Fibroblast of peridontal ligament (primary cell): Measurements from ENCODE around the gene PON1.

Source experiments
- DNase-seq: peaks from one replicate; pipeline ENCODE4 v3.0.0-alpha.2; 2010; ENCODE audit errors: extremely low read depth

Gene PON1

GRCh38 chr7:95317966-95318365, 6.4 kb downstream of the PON1 start:
- no peak for DNase-seq

DNA sequence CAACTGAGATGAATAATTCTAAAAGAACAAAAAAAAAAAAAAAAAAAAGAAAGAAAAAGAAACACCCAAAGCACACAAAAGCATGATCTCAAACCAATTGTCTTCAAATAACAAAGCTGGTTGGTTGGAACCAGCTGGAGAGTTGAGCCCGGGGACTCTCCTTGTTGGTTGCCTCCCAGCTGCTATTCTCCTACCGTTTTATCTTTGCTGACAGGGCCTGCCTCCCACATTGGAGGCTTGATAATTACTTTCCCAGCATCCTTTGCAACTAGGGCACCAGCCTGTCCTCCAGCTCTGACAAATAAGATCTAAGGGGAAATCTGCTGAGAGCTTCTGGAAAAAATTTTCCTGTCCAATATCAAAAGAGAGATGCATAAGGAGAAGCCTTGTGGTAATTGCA, 6.8 kb downstream of the PON1 start:
- DNase-seq, result no peak

- no peak for DNase-seq
These were observed 7.7 kb downstream of the PON1 start for GRCh38 chr7:95316588-95316987.

DNA sequence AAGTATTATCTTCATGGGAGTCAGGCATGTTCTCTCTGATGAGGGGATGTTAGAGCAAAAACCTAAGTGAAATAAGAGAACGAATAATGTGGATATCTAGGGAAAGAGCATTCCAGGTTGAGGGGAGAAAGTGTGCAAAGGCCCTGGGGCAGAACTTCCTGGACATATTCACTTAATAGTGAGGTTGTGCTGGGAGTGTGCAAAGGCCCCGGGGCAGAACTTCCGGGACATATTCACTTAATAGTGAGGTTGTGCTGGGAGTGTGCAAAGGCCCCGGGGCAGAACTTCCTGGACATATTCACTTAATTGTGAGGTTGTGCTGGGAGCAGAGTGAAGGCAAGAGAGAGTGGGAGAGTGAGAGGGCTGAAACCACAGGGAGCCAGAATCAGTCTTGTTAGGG, 11.8 kb downstream of the PON1 start:
- no peak for DNase-seq

- DNase-seq, result no peak
These were observed 12.9 kb downstream of the PON1 start for GRCh38 chr7:95311389-95311788.

DNA sequence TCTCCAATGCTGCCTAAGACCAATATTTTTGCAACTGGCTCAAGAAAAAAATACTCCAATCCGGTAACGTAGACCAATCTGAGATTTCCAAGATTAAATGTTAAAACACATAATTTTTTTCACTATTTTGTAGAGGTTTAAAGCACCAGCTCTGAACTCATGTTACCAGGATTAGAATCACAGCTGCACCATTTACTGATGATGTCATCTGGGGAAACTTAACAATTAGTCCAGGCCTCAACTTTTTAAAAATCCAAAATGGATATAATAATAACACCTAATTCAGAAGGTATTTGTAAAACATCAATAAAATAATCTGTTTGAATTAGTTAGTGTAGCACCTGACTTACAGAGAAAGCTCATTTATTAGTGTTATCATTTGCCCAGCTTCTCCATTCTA, 14.4 kb downstream of the PON1 start:
- DNase-seq, result no peak

DNA sequence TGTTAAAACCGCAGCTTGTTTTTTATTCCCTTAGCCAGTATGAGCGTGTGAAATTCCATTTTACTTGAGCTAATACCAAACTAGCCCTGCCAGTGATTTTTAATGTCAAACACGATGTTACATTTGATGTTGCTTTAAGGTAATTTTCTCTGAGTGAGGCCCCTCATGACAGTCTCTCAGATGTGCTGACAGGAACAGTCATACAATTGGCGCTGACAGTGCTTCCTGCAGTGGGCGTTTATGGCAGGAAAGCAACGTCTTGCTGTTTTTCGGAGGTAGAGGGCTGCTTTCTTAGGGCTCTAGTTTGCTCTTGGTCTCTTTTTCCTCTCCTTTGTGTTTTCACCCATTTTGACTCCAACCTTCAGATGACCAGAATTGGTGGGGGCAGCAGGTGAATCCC, 19.3 kb downstream of the PON1 start:
- DNase-seq, result no peak

- no peak for DNase-seq
These were observed 21.1 kb downstream of the PON1 start for GRCh38 chr7:95303013-95303905.

DNA sequence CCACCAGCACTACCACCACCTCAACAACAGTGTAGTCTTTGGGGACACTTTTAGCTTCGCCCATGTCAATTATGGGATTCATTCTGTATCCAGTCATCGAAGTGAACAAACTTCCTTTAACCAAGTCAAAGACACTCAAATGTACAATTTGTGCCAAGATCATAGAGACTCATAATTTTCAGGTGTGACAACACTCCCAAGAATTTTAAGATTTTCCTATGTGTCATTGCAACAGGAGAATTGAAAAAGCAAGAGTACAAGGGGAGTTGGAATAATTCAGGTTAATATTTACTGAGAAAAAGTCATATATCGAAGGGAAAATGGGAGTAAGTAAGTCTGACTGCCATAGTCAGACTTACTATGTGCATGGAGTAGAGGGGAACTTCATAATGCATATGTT, 26.2 kb downstream of the PON1 start:
- no peak for DNase-seq

DNA sequence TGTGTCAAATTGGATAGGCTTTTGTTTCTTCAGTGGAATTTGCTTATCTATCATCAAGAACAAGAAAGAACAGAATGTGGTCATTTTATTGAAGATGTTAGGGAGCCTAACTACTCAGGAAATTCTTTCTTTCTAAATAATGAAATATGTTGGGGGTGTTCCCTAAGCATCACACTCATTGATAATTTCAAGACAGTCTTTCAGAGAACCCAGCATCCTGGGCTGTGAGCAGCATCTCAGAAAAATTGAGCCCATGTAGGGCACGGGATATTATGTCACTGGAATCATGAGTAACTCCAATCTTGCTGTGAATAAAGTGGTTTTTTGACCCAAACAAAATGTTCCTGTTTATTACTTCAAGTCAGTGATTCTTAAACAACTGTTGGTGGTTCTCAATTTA, 27.3 kb downstream of the PON1 start:
- no peak for DNase-seq

- DNase-seq, result no peak
These were observed 27.9 kb downstream of the PON1 start for GRCh38 chr7:95296456-95296855.

DNA sequence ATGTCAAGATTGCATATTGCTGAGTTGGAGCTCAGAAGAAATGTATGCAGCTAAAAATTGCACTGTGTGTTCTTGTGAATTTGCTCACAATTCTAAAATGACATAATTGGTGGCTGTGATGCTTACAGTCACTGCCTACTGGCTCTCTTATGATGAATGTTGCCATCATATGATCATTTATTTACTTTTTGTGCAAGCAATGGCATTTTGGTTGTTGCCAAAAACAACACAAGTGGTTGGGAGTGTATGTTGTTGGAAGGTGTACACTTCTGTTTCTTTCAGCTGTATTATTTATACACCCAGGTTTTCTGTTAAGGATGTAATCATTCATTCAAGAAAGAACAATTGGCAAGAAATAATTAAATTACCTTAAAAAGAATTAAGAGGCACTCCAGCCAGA, 28.9 kb downstream of the PON1 start:
- DNase-seq, result no peak

GRCh38 chr7:95290166-95290830, 34.0 kb downstream of the PON1 start:
- no peak for DNase-seq

DNA sequence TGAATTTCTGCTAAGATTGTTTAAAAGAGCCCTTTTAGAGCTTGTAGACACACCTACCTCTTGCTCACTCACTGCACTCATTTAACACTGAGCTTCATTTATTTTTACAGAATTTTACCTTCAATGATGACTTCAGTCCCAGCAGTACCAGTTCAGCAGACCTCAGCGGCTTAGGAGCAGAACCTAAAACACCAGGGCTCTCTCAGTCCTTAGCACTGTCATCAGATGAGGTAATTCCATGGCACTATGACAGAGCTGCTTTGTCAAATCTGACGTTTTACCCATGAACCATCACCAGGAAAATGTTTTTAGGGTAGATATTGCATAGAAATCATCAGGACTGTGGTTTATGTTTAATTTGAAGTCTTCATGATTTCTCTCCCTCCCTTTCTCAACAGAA, 38.2 kb downstream of the PON1 start:
- DNase-seq, result no peak

DNA sequence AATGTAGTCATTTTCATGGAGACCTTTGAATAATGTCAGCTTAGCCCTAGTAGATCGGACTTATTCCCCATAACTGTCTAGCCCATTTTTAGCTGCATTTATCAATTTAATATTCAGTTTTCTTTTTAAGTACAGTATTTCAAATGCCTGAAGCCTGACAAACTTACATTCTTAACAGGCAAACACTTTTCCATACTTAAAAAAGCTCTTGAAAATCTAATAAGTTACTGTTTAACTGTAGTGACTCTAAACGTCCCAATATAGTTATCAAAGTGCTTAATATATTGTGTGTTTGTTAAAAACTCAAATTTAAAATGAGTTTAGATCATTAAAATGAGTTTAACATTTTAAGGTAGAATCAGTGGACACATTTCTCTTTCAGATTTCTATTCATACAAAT, 44.9 kb downstream of the PON1 start:
- no peak for DNase-seq

- DNase-seq, result no peak
These were observed 48.2 kb downstream of the PON1 start for GRCh38 chr7:95276114-95276513.

GRCh38 chr7:95269640-95270039, 54.7 kb downstream of the PON1 start:
- no peak for DNase-seq

DNA sequence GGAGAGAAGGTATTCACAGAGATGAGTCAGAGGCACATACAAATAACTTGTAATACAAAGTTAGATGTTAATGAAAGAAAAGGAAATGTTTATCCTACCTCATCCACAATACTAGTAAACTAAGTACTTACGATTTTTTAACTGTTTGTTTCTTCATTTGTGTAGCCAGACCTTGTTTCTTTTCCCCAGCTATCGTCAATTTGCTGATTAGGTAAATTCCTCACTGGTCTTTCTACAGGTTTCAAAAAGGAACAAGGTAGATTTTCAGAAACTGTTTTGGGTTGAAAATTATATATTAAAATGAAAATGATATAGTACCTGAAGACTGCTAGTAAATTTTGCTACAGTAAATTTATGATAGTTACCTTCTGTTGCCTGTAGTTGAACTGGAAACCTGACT, 56.6 kb downstream of the PON1 start:
- DNase-seq, result no peak

DNA sequence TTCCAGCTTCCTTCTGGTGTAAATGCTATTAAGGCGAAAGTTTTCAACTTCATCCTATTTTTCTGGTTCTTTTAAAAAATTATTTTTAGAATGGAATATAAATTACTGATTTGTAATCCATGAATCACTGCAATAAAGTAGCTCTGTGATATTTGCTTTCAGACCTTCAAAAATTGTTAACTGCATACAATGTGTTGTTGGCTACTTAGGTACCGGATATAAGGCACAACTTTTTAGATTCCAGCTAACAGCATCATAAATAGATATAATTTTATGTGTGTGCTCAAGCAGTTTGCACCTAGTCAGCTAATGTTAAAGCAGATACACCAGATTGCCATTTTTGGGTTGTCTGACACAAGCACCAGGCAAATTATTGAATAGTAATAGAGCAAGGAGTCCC, 58.7 kb downstream of the PON1 start:
- no peak for DNase-seq

DNA sequence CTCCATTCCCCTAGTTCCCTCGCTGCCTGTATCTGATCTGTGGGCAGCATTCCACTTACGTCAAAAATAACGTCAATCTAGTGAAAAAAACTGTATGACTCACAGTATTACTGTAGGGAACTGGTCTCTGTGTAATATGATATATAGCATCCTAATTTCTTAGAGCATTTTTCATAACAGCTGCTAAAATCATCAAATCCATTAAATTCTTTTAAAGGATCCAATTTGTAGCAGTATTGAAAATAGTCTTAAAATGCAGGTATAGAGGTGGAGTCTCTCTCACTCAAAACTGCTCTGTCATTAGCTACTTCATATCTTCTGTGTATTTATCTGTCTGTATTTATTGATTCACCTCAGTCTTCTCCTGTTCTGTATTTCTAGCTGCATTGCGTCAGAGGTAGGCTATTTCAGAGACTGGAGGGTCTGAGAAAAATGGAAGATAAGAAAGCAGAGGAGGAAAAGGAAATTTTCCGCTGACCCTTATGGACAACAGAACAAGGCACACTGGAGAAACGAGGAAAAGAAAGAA, 59.9 kb downstream of the PON1 start:
- peak; percentile 78 for DNase-seq

DNA sequence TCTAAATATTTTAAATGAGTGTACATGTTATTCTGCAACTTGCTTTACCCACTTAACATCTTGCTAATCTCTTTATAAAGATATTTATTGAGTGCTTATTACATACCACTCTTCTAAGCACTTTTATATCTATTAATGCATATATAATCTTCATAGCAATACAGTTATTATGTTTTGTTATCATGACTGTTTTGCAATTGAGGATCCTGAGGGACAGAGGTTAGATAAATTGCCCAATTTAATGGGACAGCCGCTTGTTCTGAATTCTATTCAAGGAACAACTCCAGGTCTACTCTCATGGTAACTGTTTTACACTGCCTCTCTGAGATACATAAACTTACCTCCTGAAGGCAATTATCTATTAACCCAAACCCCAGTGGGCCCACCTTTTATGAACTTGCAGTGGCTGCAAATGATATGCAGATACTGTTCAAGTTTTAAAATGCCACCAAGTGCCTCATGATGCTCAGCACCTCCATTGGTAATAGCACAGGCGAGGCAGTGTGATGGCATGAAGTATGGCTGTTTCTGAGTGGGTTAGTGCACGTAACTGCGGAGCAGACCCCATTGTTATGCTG, 60.5 kb downstream of the PON1 start:
- DNase-seq, result no peak

DNA sequence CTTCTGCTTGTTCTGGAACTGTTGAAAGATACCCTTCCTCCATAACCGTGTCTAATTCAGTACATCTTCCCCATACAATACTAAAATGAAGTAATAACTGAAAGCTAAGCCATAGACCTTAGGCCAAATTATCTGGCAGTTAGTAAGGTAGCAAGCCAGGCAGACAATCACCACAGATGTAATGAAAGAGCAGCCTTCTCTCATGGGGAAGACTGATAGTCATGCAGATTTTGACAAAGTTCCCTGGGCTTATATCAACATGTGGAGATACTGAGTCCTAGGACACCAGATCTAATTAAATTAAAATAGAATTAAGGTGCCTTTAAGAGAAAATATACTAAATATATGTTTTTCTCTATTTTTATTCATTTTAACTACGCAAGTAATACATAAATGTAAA, 61.5 kb downstream of the PON1 start:
- no peak for DNase-seq

GRCh38 chr7:95261895-95262415, 62.4 kb downstream of the PON1 start:
- no peak for DNase-seq
